Astrocyte (in vitro differentiated cells and primary cell): ENCODE results near the gene WDPCP. TPM values are rescaled to one million over a fixed set of nuclear protein-coding genes. Genes with fewer than 3 reads are reported as not detected.

Source experiments
- DNase-seq: peaks from one replicate; pipeline ENCODE4 v3.0.0-alpha.2; 2010; ENCODE audit warnings: low read depth
- FAIRE-seq: peaks from 2 replicates; lab custom pipeline; 2011; peaks lifted over from hg19 to GRCh38; lab: Jason Lieb, UNC
- H2AFZ ChIP-seq: 2 replicates; pipeline ENCODE4 v1.6.0; 2012; ENCODE audit warnings: low read depth, low read length, inconsistent platforms
- H3K27ac ChIP-seq: 2 replicates; pipeline ENCODE4 v1.5.1; 2011; ENCODE audit warnings: low read depth, low read length, inconsistent platforms
- H3K27me3 ChIP-seq: 2 replicates; pipeline ENCODE4 v1.6.0; 2011; ENCODE audit warnings: low read length, inconsistent platforms; ENCODE audit not compliant: insufficient read depth
- H3K36me3 ChIP-seq: 2 replicates; pipeline ENCODE4 v1.5.1; 2011; ENCODE audit warnings: low read length, inconsistent platforms; ENCODE audit not compliant: insufficient read depth
- H3K4me1 ChIP-seq: 2 replicates; pipeline ENCODE4 v1.5.1; 2011; ENCODE audit warnings: low read length, inconsistent platforms; ENCODE audit not compliant: insufficient read depth
- H3K4me2 ChIP-seq: 2 replicates; pipeline ENCODE4 v1.6.0; 2012; ENCODE audit warnings: low read length, inconsistent platforms
- H3K4me3 ChIP-seq: 2 replicates; pipeline ENCODE4 v1.5.1; 2011; ENCODE audit warnings: low read depth, mild to moderate bottlenecking, low read length, inconsistent platforms; ENCODE audit not compliant: insufficient read depth
- H3K79me2 ChIP-seq: 2 replicates; pipeline ENCODE4 v1.6.0; 2012; ENCODE audit warnings: mild to moderate bottlenecking, low read length, inconsistent platforms; ENCODE audit not compliant: insufficient read depth
- H3K9ac ChIP-seq: 2 replicates; pipeline ENCODE4 v1.6.0; 2012; ENCODE audit warnings: mild to moderate bottlenecking, low read length, inconsistent platforms
- H3K9me3 ChIP-seq: 2 replicates; pipeline ENCODE4 v1.5.1; 2012; ENCODE audit warnings: low read depth, mild to moderate bottlenecking, low read length, inconsistent platforms; ENCODE audit not compliant: insufficient read depth
- H4K20me1 ChIP-seq: 2 replicates; pipeline ENCODE4 v1.6.0; 2012; ENCODE audit warnings: low read length, inconsistent platforms; ENCODE audit not compliant: insufficient read depth
- H3K27ac Mint-ChIP-seq: one replicate; pipeline ENCODE4 v1.8.0; 2021; ENCODE audit warnings: mild to moderate bottlenecking, mixed read lengths; ENCODE audit not compliant: unreplicated experiment
- H3K27me3 Mint-ChIP-seq: one replicate; pipeline ENCODE4 v1.8.0; 2021; ENCODE audit warnings: low read depth, mixed read lengths; ENCODE audit not compliant: unreplicated experiment
- H3K36me3 Mint-ChIP-seq: one replicate; pipeline ENCODE4 v1.8.0; 2021; ENCODE audit warnings: low read depth, mixed read lengths; ENCODE audit not compliant: unreplicated experiment
- H3K4me1 Mint-ChIP-seq: one replicate; pipeline ENCODE4 v1.8.0; 2021; ENCODE audit warnings: low read depth, mixed read lengths; ENCODE audit not compliant: unreplicated experiment
- H3K4me3 Mint-ChIP-seq: one replicate; pipeline ENCODE4 v1.8.0; 2021; ENCODE audit warnings: mild to moderate bottlenecking, moderate library complexity, mixed read lengths; ENCODE audit not compliant: unreplicated experiment
- H3K9me3 Mint-ChIP-seq: one replicate; pipeline ENCODE4 v1.8.0; 2021; ENCODE audit warnings: mild to moderate bottlenecking, mixed read lengths; ENCODE audit not compliant: unreplicated experiment
- EZH2 ChIP-seq: IDR thresholded peaks from 2 replicates; pipeline ENCODE4 v1.6.1; 2012; ENCODE audit warnings: mild to moderate bottlenecking, low read length, inconsistent platforms; ENCODE audit not compliant: insufficient read depth
- total RNA-seq: library from RNA; stranded (reverse); gene quantifications from 2 replicates; pipeline ENCODE4 v1.2.1, GENCODE V29; 2021
- TF ChIP-seq, protein P1 (sequence below): IDR thresholded peaks from 2 replicates; pipeline ENCODE4 v1.5.1; 2011; ENCODE audit warnings: low read depth, mild to moderate bottlenecking, inconsistent platforms, low read length, moderate library complexity; ENCODE audit not compliant: insufficient read depth

The WDPCP gene
- total RNA-seq, 1 donor from 2014 or later: 15.1 TPM

DNA sequence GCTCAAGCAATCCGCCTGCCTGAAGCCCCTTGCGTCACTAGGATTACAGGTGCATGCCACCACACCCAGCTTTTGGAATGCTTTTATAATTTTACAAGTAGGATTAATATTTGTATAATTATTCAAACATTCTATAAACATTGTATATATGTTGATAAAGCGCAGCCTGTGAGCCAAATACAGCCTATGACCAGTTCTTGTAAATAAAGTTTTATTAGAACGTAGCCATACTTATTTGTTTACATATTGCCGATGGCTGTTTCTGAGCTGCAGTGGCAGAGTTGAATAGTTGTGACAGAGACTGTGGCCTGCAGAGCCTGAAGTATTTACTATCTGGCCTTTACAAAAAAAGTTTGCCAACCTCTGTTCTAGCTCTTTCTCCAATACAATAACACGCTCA is 305.0 kb downstream of the WDPCP start:
- H3K9me3 ChIP-seq: no peaks in the 10 kb centered on the region
- H3K27me3 Mint-ChIP-seq: no peaks in the 10 kb centered on the region
- H3K79me2 ChIP-seq: no peaks in the 10 kb centered on the region
- H3K27ac ChIP-seq: no peak overlapping the region
- H2AFZ ChIP-seq: no peak overlapping the region
- no peaks in the 10 kb centered on the region for H4K20me1 ChIP-seq
- H3K4me1 ChIP-seq: no peaks in the 10 kb centered on the region
- no peak overlapping the region for H3K4me3 Mint-ChIP-seq
- TF ChIP-seq, protein P1, sequence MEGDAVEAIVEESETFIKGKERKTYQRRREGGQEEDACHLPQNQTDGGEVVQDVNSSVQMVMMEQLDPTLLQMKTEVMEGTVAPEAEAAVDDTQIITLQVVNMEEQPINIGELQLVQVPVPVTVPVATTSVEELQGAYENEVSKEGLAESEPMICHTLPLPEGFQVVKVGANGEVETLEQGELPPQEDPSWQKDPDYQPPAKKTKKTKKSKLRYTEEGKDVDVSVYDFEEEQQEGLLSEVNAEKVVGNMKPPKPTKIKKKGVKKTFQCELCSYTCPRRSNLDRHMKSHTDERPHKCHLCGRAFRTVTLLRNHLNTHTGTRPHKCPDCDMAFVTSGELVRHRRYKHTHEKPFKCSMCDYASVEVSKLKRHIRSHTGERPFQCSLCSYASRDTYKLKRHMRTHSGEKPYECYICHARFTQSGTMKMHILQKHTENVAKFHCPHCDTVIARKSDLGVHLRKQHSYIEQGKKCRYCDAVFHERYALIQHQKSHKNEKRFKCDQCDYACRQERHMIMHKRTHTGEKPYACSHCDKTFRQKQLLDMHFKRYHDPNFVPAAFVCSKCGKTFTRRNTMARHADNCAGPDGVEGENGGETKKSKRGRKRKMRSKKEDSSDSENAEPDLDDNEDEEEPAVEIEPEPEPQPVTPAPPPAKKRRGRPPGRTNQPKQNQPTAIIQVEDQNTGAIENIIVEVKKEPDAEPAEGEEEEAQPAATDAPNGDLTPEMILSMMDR: no peak
- TF ChIP-seq EZH2: no peak
- H3K36me3 ChIP-seq: no peaks in the 10 kb centered on the region
- no peak overlapping the region for H3K4me3 ChIP-seq
- H3K4me2 ChIP-seq: no peak overlapping the region
- no peak overlapping the region for H3K9ac ChIP-seq
- no peaks in the 10 kb centered on the region for H3K27me3 ChIP-seq
- H3K4me1 Mint-ChIP-seq: no peaks in the 10 kb centered on the region
- no peak for DNase-seq
- peaks cover 14% of the 10 kb centered on the region for H3K9me3 Mint-ChIP-seq
- no peaks in the 10 kb centered on the region for H3K36me3 Mint-ChIP-seq
- no peak for FAIRE-seq
- H3K27ac Mint-ChIP-seq: no peak overlapping the region

DNA sequence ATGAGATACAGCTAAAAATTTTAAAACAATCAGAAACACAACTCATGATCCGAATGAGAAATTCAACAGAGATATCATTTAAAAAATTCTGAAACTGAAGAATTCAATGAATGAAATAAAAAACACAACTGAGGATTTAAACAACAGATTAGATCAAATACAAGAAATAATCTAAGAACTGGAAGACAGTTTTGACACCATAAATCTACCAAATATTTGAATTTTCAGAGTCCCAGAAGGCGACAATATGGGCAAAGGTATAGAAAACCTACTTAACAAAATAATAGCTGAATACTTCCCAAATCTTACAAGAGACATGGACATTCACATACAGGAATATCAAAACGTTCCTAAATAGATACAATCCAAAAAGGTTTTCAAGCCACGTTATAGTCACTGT is 315.7 kb downstream of the WDPCP start:
- H3K9me3 ChIP-seq: peaks cover 5% of the 10 kb centered on the region
- peaks cover 9% of the 10 kb centered on the region for H3K9me3 Mint-ChIP-seq

DNA sequence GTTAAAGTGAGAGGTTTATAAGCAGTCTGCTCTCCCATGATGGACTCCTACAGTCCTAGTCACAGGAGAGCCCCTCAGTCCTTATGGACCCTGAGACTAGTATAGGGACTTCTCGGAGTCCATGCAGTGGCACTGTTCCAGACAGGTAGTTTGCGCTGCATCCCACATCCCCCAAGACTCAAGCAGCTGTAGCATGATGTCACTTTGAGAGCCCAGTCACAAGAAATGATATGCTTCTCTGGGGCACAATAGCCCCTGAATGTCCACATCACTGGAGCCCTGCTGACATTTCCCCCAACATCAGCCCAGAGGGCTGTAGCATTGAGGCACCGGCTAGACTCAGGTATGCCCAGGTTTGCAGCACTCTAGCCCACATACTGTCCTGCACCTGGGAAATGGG is 317.6 kb downstream of the WDPCP start:
- no peaks in the 10 kb centered on the region for H3K27me3 Mint-ChIP-seq
- H3K9me3 Mint-ChIP-seq: peaks cover 9% of the 10 kb centered on the region
- no peaks in the 10 kb centered on the region for H3K4me1 Mint-ChIP-seq
- no peak overlapping the region for H3K4me3 Mint-ChIP-seq
- no peak for TF ChIP-seq EZH2
- TF ChIP-seq, protein P1: no peak
- DNase-seq (no peak), FAIRE-seq (no peak)
- Histone ChIP-seq H3K4me3 (no peak overlapping the region), H2AFZ (no peak overlapping the region), H3K9me3 (peaks cover 5% of the 10 kb centered on the region), H3K27me3 (no peaks in the 10 kb centered on the region), H3K4me1 (no peaks in the 10 kb centered on the region), H3K79me2 (no peaks in the 10 kb centered on the region), H3K9ac (no peak overlapping the region), H4K20me1 (no peaks in the 10 kb centered on the region), H3K4me2 (no peak overlapping the region), H3K27ac (no peak overlapping the region), H3K36me3 (no peaks in the 10 kb centered on the region)
- H3K36me3 Mint-ChIP-seq: peaks cover 3% of the 10 kb centered on the region
- no peak overlapping the region for H3K27ac Mint-ChIP-seq

More for the DNA sequence above, 315.7 kb downstream of the WDPCP start:
- Mint-ChIP-seq H3K27me3 (no peaks in the 10 kb centered on the region), H3K27ac (no peak overlapping the region), H3K4me3 (no peak overlapping the region), H3K4me1 (no peaks in the 10 kb centered on the region), H3K36me3 (peaks cover 3% of the 10 kb centered on the region)
- Histone ChIP-seq H3K4me3 (no peak overlapping the region), H3K27me3 (no peaks in the 10 kb centered on the region), H3K9ac (no peak overlapping the region), H4K20me1 (no peaks in the 10 kb centered on the region), H3K27ac (no peak overlapping the region), H3K36me3 (no peaks in the 10 kb centered on the region), H3K79me2 (no peaks in the 10 kb centered on the region), H2AFZ (no peak overlapping the region), H3K4me1 (no peaks in the 10 kb centered on the region), H3K4me2 (no peak overlapping the region)
- TF ChIP-seq, protein P1: no peak
- no peak for TF ChIP-seq EZH2
- DNase-seq (no peak), FAIRE-seq (no peak)
